Stimulated activated CD4-positive, alpha-beta T cell treated with anti-CD3 and anti-CD28 coated beads, TNF-alpha, amount 100 ng/mL, for 1 hour (primary cell): Measurements from ENCODE around the gene PAX6.

ENCODE experiments used
- DNase-seq, 3 donors: peaks; one replicate each; pipeline ENCODE4 v3.0.0-alpha.2; 2020; ENCODE audit warnings: low read depth in 3 of 3, low spot score in 1 of 3

PAX6 gene

DNA sequence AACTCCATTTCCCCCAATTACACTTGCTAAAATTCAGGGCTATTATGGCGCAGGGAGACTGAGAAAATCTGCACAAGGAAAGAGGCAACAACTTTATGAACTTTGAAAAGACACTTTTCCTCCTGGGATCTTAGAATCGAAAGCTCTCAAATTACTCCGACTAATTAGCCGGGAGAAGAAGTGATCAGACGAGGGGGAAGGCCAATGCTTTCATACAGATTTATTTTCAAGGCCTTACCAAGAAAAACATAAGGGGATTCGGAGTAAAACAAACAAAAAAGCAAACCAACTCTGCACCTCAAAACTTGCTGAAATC is 1.6 kb downstream of the PAX6 start:
- no peak for DNase-seq

DNA sequence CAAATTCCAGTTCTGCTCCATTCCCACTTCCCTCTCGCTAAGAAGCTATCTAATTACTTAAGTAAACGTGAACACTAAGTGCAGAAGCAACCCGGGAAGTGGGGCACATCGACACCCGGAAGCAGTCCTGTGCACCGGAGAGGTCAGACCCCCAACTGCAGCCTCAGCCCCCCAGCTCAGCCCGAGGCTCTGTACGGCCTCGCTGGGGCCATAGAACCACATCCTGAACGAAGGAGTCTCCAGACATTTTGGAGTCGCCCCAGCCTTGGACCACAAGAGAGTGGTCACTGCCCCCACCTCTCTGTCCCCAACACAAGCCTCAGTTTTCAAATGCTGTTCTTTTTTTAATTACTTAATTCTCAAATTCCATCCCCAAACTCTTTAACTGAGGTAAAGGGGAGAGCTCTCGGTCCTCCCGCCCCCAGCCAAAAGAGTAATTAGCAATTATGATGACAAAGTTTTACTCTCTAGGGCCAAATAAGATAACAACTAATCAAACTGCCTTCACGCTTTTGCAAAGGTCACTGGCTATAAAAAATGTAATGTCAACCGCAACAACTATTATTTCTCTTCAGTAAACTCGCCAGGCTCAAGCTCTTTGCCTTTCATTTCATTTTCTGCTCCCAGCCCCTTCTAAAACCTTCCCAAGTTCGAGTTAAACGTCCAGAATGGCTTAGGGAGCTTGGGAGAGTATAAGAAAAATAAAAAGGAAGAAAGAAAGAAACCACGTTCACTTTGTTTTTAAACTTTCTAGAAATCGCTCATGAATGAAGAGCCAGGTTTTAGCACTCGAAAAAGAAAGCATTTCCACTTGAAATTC is 2.2 kb downstream of the PAX6 start:
- no peak for DNase-seq

GRCh38 chr11:31807799-31808667 is 3.1 kb downstream of the PAX6 start:
- no peak for DNase-seq

- DNase-seq: no peak
Observed at GRCh38 chr11:31806928-31807798, 4.0 kb downstream of the PAX6 start.

DNA sequence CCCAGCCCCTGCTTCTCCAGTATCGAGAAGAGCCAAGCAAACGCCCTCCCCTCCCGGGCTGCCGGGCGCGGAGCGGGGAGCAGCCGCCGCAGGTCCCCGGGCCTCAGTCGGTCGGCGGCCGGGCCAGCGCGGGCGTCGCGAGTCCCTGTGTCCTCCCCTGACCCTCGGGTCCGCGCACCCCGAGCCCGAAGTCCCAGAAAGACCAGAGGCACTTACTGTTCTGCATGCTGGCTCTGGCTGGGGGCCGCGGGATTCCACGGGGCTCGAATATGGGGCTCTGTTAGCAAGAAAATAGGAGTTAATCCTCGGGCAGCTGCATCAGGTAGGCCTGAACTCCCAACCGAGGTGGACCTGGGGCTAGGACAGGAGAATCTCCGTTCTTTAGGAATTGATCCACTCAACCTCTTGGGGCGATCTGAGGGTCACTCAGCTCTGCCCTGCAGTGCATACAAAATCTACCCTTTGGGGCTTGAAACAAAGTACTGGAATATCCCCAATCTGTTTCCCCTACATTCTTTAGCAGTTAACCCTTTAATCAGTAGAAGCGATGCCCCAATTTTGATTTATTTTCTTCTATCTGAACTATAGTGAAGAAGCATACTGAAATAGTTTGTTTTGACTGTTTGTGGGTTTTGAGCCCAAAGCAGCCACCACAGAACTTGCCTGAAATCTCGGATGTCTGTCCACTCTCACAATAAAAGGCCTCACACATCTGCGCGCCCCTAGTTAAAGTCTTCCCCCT is 4.8 kb downstream of the PAX6 start:
- no peak for DNase-seq

DNA sequence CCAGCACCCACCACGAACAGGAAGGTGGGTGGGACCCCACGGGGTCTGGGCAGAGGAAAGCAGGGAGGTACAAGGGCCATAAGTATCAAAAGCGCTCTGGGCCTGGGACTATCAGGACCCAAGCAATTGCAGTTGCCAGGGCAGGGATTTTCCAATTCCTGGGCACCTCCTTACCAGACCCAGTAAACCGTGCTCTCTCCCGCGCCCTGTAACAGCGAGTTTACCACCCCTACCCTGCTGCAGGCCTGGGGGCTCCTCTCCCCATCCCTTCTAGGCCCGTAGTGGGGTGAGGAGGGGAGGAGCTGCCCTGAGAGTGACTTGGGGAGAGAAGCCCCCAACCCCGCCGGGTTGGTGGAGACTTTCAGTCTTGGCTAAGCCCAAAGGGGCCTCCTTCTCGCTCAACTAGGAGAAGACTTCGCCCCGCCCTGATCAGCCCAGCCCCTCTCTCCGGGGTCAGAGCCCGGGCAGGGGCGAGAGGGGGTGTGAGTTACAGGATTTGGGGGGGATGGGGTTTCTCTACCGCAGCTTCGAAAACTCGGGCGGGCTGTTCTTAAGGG is 5.4 kb downstream of the PAX6 start:
- no peak for DNase-seq

GRCh38 chr11:31805037-31805628 is 6.0 kb downstream of the PAX6 start:
- no peak for DNase-seq

DNA sequence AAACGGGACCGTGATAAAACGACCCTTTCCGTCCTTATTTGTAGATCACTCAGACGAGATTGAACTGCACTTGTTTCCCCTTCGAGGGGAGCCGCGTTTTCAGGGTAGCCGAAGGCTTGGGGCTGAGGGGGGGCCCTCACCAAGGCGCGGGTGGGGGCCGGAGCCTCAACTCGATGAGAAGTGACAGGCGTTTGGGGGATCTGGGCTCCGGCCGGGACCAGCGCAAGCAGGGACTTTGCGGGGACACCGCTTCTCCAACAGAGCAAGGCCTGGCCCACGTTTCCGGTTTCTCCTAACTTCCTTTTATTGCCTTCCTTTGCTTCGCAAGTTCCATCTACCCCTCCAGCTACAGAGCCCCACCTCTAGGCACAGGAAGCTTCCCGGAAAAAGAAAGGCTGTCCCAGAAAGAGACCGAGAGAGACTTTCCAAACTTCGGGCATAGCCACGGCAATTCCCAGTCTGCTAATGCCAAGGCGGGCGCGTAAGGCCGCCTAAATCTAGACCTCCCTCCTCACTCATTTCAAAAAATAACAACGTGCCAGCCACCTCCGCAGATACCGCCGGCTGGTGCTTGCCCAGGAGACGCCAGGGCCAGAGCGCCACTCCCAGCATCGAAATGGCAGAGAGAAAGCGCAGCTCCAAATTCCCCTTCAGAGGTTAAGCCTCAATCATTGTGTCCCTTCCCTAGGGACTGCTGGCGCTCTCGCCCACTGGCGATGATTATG is 6.6 kb downstream of the PAX6 start:
- DNase-seq: no peak

DNA sequence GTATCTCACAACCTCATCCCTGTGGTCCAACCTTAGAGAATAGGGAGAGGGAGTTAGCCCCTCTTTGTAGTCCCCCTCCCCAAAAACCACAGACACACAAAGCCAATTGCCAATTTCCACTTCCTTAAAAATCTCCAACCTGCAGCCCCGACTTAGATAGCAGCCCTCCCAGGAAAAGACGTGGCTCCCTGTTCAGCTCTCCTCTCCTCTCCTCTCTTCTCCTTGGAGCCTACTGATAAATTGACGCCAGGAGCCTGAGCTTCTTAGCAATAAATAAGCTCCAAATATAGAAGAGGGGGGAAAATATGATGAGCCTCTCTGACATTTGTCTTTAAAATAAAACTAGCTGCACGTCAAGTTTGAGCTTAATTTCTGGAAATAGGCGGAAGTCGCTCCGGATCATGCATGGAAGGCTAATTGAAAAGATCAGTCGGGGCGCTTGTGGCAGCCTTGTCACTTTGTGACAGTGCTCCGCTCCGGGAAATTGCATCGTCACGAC is 7.3 kb downstream of the PAX6 start:
- no peak for DNase-seq

DNA sequence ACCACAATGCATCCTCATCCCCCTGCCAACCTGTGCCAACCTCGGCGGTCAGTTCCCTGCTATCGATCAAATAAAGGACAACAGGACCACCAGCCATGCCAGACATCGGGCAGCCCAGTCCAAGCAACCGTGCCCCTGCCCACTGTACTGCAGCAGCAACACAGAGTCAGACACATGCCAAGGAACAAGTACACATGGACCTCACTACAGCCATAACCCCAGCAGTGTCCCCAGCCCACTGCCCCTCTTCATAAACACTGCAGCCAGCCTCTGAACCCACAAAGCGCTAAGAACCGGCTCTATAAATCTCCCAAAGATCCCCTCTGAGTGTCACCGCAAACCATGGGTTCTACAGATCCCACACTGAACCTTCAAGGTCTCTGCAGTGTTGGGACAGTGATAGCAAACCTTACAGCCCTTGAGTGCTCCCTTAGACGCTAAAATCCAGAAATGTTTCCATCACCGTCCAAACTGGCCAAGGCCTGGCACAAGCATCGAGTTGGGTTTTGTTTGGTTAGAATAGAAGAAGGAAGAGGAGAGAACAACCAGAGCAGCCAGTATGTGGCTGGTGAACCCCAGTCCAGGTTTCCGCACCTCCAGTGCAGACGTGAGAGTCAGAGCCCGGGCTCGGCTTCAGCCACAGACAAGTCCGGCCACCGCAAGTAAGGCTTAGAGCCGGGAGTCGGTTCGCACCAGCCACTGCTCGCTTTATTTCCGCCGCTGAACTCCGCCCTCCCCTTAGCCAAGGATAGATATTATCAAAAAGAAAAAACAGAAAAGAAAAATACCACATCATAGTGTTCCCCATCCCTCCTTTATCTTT is 7.9 kb downstream of the PAX6 start:
- no peak for DNase-seq

DNA sequence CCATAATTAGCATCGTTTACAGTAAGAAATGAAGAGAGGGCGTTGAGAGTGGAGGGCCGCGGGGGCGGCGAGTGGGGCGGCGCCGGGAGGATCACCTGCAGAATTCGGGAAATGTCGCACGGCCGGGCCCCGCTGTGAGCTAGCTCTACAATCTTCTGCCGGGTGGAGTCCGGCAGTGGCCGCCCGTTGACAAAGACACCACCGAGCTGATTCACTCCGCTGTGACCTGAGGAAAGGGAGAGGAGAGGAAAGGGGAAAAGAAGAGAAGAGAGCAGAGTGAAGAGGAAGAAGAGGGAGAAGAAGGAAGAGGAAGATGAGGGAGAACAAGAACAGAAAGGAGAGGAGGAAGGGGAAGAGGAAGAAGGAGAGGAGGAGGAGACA is 8.5 kb downstream of the PAX6 start:
- no peak for DNase-seq

- DNase-seq: no peak
Observed at GRCh38 chr11:31802000-31802551, 9.0 kb downstream of the PAX6 start.

- DNase-seq: no peak
Observed at GRCh38 chr11:31801298-31801702, 9.8 kb downstream of the PAX6 start.

DNA sequence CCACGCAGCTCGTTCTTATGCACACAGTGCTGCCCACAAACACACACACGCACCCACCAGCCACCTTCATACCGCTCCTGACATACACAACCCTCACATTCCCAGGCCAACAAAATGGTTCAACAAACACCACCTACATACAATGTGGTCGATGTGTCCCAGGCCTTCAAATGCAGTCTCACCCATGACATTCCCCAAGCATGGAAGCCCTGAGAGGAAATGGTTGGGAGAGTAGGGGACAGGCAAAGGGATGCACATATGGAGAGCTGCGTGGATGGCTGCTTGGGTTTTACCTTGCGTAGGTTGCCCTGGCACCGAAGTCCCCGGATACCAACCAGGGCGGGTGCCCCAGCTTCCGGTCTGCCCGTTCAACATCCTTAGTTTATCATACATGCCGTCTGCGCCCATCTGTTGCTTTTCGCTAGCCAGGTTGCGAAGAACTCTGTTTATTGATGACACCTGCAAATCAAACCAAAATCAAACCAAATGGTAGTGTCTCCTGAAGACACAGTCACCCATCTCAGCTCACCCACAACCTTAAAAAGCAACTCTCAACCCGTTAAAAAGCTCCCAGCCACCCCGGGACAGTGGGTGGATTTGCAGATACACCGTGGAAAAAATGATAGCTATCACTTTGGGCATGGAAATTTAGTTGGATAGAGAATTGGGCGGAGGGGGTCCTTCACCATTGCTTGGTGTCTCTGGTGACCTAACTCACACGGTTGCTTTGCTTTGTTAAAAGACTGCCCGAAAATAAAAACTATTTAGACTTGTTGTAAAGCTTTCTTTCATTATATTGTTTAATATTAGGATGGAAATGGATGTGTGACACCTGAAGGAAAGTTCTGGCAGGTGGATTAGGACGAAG is 10.5 kb downstream of the PAX6 start:
- DNase-seq: no peak

- DNase-seq: no peak
Observed at GRCh38 chr11:31799435-31800397, 11.4 kb downstream of the PAX6 start.
